GM12878 (cell line): ENCODE data around the gene LAD1. TPM values are rescaled to one million over a fixed set of nuclear protein-coding genes. Genes with fewer than 3 reads are reported as not detected.

Experiments used
- CBFB ChIP-seq: IDR thresholded peaks from 2 replicates; pipeline ENCODE4 v1.6.1; 2016; ENCODE audit warnings: antibody characterized with exemption, low read depth
- CBX5 ChIP-seq: sonication (generic); IDR thresholded peaks from 2 replicates; pipeline ENCODE4 v1.6.1; 2016; ENCODE audit warnings: low read depth, moderate library complexity, mild to moderate bottlenecking, inconsistent platforms
- IKZF2 ChIP-seq, 2 experiments: fragments of 450-650 bp; IDR thresholded peaks; 2 replicates each; pipeline ENCODE4 v1.6.1; 2017; ENCODE audit warnings: mild to moderate bottlenecking in 2 of 2, moderate library complexity in 2 of 2
- KLF5 ChIP-seq: fragments of 450-650 bp; IDR thresholded peaks from 2 replicates; pipeline ENCODE4 v1.6.1; 2014; ENCODE audit warnings: mild to moderate bottlenecking; ENCODE audit not compliant: partially characterized antibody
- LARP7 ChIP-seq: fragments of 450-650 bp; IDR thresholded peaks from 2 replicates; pipeline ENCODE4 v1.6.1; 2017; ENCODE audit warnings: mild to moderate bottlenecking
- MTA2 ChIP-seq: fragments of 450-650 bp; IDR thresholded peaks from 2 replicates; pipeline ENCODE4 v1.6.1; 2016; ENCODE audit warnings: low read depth, mild to moderate bottlenecking, moderate library complexity
- NFYA ChIP-seq: IDR thresholded peaks from 2 replicates; pipeline ENCODE4 v1.6.1; 2011; ENCODE audit warnings: low read depth, mild to moderate bottlenecking, low read length, improper control_type of control experiment, borderline replicate concordance
- PAX5 ChIP-seq: IDR thresholded peaks from 2 replicates; pipeline ENCODE4 v1.6.1; 2011; ENCODE audit warnings: low read depth, low read length, borderline replicate concordance
- PAX8 ChIP-seq: fragments of 450-650 bp; IDR thresholded peaks from 2 replicates; pipeline ENCODE4 v1.6.1; 2017; ENCODE audit warnings: mild to moderate bottlenecking, moderate library complexity
- POLR2A ChIP-seq: IDR thresholded peaks from 2 replicates; pipeline ENCODE4 v1.6.1; 2011; ENCODE audit warnings: low read depth, mild to moderate bottlenecking, low read length
- POLR2AphosphoS2 ChIP-seq: IDR thresholded peaks from 2 replicates; pipeline ENCODE4 v1.6.1; 2011; ENCODE audit warnings: low read depth, mild to moderate bottlenecking, low read length, improper control_type of control experiment, moderate library complexity
- POLR2AphosphoS5 ChIP-seq: IDR thresholded peaks from 2 replicates; pipeline ENCODE4 v1.6.1; 2011; ENCODE audit warnings: mild to moderate bottlenecking, low read length, inconsistent platforms
- RCOR1 ChIP-seq: conservative IDR thresholded peaks from 2 replicates; pipeline ENCODE4 v1.6.1; 2012; ENCODE audit warnings: low read depth, low read length, improper control_type of control experiment
- RELA ChIP-seq: fragments of 450-650 bp; IDR thresholded peaks from 2 replicates; pipeline ENCODE4 v1.8.0; 2014; ENCODE audit warnings: borderline replicate concordance; ENCODE audit not compliant: partially characterized antibody
- RFX5 ChIP-seq: IDR thresholded peaks from 2 replicates; pipeline ENCODE4 v1.6.1; 2011; ENCODE audit warnings: low read depth, low read length, improper control_type of control experiment
- SMAD1 ChIP-seq: fragments of 450-650 bp; IDR thresholded peaks from 2 replicates; pipeline ENCODE4 v1.6.1; 2018; ENCODE audit warnings: mild to moderate bottlenecking, low read depth; ENCODE audit not compliant: partially characterized antibody
- SMAD5 ChIP-seq: IDR thresholded peaks from 2 replicates; pipeline ENCODE4 v1.6.1; 2016; ENCODE audit warnings: antibody characterized with exemption, low read depth
- STAT3 ChIP-seq: IDR thresholded peaks from 2 replicates; pipeline ENCODE4 v1.6.1; 2011; ENCODE audit warnings: low read depth, low read length, improper control_type of control experiment
- TARDBP ChIP-seq: IDR thresholded peaks from 2 replicates; pipeline ENCODE4 v1.6.1; 2016; ENCODE audit warnings: borderline replicate concordance
- polyA plus RNA-seq, 11 experiments: library from polyadenylated mRNA; depleted of rRNA in 4 of 11; unstranded in 6 of 11; stranded (reverse) in 5 of 11; fragments of >200 nt; fragmentation: Nextera tagmentation in 4 of 11; fragmentation: Illumina TruSeq in 1 of 11; extraction: Ambion mirVana in 4 of 11; extraction: Trizol in 1 of 11; gene quantifications; 1 replicate in 1 of 11; 2 replicates in 10 of 11; pipeline versions ENCODE4 v1.2.1 to v1.2.3, GENCODE V29; 2011 to 2016; ENCODE audit warnings: inconsistent platforms in 2 of 11, missing spikeins in 2 of 11, low read depth in 1 of 11
- total RNA-seq, 4 experiments: library from RNA; depleted of rRNA in 3 of 4; stranded (reverse); fragments of >200 nt in 3 of 4; fragmentation: Illumina TruSeq in 1 of 4; extraction: Trizol in 1 of 4; gene quantifications; 2 replicates each; pipeline versions ENCODE4 v1.2.1 to v1.2.3, GENCODE V29; 2013 to 2021
- TF ChIP-seq, protein P1 (sequence below): fragments of 450-650 bp; IDR thresholded peaks from 2 replicates; pipeline ENCODE4 v1.6.1; 2016; ENCODE audit warnings: mild to moderate bottlenecking, moderate library complexity, borderline replicate concordance
- TF ChIP-seq, protein P2 (sequence below): fragments of 450-650 bp; IDR thresholded peaks from 2 replicates; pipeline ENCODE4 v1.6.1; 2018; ENCODE audit warnings: borderline replicate concordance, mild to moderate bottlenecking; ENCODE audit not compliant: partially characterized antibody
- TF ChIP-seq, protein P3 (sequence below): fragments of 450-650 bp; IDR thresholded peaks from 2 replicates; pipeline ENCODE4 v1.6.1; 2017; ENCODE audit warnings: mild to moderate bottlenecking

Gene LAD1
- total and polyA plus RNA-seq, 10 of the 15 experiments (the other 5 are each of a cell fraction or from before 2014, with no cell fraction given): 0.05 to 0.48 (median 0.32) TPM; not detected in 3

DNA sequence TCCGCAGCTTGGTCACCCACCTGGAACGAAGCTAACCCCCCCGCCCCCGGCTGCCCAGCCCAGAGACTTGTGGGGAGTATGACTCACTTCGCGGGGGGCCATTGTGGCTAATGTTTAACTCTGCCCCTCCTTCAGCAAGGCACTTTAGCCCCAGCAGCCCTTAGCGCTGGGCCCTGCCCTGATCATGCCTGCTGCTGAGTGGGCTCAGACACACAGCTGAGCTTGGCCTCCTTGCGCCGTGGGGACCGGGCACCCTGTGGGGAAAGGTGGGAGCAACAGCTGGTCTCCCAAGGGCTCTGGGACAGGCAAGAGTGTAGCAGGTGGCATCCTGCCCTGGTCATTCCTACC is 6.3 kb upstream of the LAD1 start (continued):
- TF ChIP-seq, protein P1, sequence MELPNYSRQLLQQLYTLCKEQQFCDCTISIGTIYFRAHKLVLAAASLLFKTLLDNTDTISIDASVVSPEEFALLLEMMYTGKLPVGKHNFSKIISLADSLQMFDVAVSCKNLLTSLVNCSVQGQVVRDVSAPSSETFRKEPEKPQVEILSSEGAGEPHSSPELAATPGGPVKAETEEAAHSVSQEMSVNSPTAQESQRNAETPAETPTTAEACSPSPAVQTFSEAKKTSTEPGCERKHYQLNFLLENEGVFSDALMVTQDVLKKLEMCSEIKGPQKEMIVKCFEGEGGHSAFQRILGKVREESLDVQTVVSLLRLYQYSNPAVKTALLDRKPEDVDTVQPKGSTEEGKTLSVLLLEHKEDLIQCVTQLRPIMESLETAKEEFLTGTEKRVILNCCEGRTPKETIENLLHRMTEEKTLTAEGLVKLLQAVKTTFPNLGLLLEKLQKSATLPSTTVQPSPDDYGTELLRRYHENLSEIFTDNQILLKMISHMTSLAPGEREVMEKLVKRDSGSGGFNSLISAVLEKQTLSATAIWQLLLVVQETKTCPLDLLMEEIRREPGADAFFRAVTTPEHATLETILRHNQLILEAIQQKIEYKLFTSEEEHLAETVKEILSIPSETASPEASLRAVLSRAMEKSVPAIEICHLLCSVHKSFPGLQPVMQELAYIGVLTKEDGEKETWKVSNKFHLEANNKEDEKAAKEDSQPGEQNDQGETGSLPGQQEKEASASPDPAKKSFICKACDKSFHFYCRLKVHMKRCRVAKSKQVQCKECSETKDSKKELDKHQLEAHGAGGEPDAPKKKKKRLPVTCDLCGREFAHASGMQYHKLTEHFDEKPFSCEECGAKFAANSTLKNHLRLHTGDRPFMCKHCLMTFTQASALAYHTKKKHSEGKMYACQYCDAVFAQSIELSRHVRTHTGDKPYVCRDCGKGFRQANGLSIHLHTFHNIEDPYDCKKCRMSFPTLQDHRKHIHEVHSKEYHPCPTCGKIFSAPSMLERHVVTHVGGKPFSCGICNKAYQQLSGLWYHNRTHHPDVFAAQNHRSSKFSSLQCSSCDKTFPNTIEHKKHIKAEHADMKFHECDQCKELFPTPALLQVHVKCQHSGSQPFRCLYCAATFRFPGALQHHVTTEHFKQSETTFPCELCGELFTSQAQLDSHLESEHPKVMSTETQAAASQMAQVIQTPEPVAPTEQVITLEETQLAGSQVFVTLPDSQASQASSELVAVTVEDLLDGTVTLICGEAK: no peak
- TF ChIP-seq CBFB (no peak), STAT3 (no peak), KLF5 (no peak), RCOR1 (no peak), CBX5 (no peak), RFX5 (no peak), RELA (no peak), POLR2AphosphoS2 (no peak), POLR2AphosphoS5 (no peak), NFYA (no peak), PAX5 (peak; percentile 95), LARP7 (no peak), TARDBP (no peak), POLR2A (no peak), SMAD5 (no peak), PAX8 (no peak), SMAD1 (no peak), IKZF2 (IDR thresholded peaks at IDR 0.05) (peak; percentile 64 to 78; a peak in 2 of 4 replicates), MTA2 (peak; percentile 67)
- TF ChIP-seq, protein P2, sequence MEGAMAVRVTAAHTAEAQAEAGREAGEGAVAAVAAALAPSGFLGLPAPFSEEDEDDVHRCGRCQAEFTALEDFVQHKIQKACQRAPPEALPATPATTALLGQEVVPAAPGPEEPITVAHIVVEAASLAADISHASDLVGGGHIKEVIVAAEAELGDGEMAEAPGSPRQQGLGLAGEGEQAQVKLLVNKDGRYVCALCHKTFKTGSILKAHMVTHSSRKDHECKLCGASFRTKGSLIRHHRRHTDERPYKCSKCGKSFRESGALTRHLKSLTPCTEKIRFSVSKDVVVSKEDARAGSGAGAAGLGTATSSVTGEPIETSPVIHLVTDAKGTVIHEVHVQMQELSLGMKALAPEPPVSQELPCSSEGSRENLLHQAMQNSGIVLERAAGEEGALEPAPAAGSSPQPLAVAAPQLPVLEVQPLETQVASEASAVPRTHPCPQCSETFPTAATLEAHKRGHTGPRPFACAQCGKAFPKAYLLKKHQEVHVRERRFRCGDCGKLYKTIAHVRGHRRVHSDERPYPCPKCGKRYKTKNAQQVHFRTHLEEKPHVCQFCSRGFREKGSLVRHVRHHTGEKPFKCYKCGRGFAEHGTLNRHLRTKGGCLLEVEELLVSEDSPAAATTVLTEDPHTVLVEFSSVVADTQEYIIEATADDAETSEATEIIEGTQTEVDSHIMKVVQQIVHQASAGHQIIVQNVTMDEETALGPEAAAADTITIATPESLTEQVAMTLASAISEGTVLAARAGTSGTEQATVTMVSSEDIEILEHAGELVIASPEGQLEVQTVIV: no peak
- TF ChIP-seq, protein P3, sequence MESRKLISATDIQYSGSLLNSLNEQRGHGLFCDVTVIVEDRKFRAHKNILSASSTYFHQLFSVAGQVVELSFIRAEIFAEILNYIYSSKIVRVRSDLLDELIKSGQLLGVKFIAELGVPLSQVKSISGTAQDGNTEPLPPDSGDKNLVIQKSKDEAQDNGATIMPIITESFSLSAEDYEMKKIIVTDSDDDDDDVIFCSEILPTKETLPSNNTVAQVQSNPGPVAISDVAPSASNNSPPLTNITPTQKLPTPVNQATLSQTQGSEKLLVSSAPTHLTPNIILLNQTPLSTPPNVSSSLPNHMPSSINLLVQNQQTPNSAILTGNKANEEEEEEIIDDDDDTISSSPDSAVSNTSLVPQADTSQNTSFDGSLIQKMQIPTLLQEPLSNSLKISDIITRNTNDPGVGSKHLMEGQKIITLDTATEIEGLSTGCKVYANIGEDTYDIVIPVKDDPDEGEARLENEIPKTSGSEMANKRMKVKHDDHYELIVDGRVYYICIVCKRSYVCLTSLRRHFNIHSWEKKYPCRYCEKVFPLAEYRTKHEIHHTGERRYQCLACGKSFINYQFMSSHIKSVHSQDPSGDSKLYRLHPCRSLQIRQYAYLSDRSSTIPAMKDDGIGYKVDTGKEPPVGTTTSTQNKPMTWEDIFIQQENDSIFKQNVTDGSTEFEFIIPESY: no peak
